Germinal center (tissue), 1 donor: Measurements from ENCODE around the gene ICOS.
"Not testable (repeated sequence)": the region's sequence is repeated elsewhere in the genome, so short reads cannot be mapped to it uniquely, and the experiment has no call there.

Experiments used
- DNase-seq: peaks from one replicate; pipeline ENCODE4 v3.0.0; 2012; ENCODE audit warnings: mixed read lengths, low spot score

Gene ICOS

DNA sequence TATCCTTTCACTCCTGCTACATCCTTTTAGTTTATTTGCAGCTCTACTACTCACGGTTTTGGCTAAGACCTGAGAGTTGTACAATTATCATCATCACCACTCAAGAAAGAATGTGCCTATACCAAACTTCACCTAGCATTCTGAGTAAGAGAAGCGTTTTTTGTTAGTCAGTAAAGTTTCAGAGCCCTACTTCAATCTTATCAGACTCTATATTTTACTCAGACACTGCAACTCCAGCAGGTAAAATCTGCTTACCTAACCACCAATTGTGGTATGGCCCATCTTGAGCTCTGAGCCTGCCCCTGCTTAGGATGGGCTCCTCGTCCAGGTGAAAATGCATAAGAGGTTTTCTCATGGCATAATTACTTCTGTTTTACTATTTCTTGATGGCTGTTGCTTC is 37.1 kb downstream of the ICOS start:
- DNase-seq, result no peak

- no peak for DNase-seq
Observed at GRCh38 chr2:203975912-203976311, 39.3 kb downstream of the ICOS start.

- no peak for DNase-seq
Observed at GRCh38 chr2:203982276-203982675, 45.7 kb downstream of the ICOS start.

DNA sequence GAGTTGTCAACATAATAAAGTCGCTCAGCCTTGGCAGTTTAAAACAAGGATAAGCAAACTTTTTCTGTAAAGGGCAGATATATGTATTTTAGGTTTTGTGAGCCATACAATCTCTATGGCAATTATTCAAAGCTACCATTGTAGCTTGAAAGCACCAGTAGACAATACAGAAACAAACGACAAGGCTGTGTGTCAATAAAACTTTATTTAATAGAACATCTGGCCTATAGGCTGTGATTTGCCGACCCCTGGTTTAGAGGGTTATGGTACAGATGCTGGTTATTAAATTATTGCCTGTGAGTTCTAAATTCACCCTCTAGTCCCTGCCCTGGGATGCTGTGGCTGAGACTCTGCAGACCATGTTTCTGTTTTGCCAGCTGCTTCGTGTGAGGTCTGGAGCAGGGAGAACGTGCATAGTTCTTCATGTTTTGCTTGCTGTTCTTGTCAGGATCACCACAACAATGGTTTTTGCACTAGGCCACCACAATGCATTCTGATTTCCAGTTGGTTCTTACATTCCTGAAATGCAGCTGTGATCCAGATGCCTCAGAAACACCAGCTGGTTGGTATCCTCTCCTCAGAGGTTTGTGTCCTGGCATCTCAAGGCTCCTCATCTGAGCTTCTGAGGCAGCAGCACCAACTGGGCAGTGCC is 46.6 kb downstream of the ICOS start:
- no peak for DNase-seq

GRCh38 chr2:203985978-203986377 is 49.4 kb downstream of the ICOS start:
- not testable (repeated sequence) for DNase-seq

- no peak for DNase-seq
Observed at GRCh38 chr2:203987959-203988358, 51.4 kb downstream of the ICOS start.

DNA sequence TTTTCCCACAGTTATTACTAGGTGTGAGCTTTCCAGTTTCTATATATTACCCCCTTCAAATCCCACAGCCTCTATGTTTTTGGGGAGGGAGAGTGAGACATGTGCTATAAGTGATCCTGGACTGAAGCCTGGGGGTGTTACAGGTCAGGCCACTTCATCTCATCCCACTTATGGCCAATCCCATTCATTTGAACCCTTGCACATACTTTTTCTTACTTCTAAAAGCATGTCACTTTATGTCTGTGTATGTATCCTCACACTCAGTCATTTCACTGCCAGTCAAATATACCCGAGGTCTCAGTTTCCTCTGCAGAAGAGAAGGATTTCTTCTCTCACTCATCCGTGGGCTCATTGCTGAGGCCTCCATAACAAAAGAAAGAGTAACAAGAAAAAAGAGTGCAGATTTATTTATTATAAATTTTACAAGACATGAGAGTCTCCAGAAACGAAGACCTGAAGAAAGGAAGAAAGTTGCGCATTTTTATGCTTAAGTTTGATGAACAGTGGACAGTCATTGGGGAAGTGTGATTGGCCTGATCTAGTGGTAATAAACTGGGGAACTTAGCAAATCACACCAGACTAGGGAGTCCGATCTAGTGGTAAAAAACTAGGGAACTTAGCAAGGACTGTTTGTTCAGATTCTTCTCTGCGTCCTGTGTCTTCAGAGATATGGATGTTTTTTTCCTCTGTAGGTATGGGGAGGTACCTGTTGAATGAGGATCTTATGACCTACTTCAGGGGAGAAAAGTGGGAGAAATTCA is 52.1 kb downstream of the ICOS start:
- DNase-seq, result no peak

DNA sequence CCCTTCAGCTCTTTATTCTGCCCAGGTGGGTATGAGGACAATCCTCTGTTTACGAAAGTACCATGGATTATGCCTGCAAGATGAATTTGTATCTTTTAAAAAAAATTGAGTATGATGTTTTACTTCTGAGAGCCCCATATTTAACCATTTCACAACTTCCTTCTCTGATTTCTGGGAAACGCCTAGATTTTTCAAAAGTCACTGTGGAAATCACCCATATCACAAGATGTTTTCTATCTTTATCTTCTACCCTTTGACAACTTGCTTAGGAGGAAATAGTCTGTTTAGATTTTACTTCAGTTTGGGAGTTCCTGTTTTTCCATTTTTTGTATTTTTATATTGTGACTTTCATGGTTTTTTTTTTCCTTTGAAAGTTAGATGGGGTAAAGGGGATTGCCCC is 53.0 kb downstream of the ICOS start:
- DNase-seq, result no peak

DNA sequence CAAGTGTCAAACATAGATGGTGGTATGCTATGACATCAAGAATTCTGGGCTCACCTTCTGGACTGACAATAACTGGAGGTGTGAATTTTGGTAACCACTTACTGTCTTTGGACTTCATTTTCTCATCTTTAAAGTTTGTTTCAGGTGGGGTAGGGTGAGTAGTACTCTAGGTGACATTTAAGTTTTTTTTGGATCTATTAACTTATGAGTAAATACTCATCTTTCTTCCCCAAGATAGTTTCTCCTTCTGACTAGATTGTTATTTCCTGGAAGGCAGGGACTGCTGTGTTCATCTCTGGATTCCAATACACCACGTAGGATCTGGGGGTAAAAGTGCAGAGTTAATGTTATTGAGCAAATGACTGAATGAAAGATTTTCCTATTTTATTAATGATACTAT is 55.9 kb downstream of the ICOS start:
- DNase-seq, result no peak

DNA sequence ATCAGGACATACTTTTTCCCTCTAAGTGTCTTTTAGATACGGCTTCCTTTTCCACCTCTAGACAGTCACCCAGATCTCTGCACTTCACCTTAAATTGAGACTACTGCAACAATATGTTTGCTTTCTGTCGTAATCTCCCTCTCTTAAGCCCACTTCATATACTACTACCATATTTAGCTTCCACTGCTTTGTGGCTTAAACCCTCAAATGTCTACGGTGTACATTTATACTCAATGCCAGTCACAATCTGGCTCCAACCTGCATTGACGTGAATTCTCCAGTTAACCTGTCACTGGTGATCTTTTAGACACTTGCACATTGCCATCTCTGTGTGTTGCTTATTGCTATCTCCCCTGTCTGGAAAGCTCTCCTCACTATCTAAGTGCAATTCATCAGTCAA is 56.4 kb downstream of the ICOS start:
- DNase-seq, result no peak

DNA sequence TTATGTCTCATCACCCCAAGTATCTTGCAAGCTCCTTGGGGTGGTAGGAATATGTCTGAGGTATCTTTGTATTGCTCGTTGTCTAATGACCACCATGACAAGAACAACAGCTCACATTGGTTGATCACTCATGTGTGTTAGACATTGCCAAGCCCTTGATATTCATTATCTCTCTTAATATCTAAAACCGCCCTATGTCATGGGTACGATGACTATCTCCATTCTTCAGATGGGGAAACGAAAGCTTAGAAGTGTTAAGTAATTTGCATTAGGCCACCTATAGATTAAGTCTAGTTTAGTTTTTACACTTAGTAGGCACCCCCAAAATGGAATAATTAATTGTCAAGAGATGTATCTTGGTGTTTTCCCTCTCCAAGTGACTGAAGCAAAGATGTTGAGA is 57.0 kb downstream of the ICOS start:
- peak; percentile 10 for DNase-seq

DNA sequence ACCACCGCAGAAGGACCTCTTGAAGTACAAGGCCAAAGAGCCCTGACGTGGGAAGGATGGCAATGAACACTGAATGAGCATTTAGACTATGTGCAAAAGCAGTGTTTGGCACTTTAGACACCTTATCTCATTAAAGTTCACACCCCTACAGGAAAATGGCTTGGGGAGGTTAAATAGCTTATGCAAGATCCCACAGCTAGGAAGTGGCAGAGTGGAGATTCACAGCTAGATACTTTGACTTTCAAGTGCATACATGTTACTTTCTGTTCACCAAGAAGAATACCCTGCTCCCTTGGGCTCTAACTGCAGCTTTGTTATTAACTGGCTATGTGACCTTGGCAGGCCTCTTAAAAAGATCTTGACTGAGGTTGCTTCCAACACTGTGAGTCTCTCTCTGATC is 58.2 kb downstream of the ICOS start:
- no peak for DNase-seq

GRCh38 chr2:203996692-203997091 is 60.1 kb downstream of the ICOS start:
- no peak for DNase-seq

- no peak for DNase-seq
Observed at GRCh38 chr2:203997481-203997880, 60.9 kb downstream of the ICOS start.

DNA sequence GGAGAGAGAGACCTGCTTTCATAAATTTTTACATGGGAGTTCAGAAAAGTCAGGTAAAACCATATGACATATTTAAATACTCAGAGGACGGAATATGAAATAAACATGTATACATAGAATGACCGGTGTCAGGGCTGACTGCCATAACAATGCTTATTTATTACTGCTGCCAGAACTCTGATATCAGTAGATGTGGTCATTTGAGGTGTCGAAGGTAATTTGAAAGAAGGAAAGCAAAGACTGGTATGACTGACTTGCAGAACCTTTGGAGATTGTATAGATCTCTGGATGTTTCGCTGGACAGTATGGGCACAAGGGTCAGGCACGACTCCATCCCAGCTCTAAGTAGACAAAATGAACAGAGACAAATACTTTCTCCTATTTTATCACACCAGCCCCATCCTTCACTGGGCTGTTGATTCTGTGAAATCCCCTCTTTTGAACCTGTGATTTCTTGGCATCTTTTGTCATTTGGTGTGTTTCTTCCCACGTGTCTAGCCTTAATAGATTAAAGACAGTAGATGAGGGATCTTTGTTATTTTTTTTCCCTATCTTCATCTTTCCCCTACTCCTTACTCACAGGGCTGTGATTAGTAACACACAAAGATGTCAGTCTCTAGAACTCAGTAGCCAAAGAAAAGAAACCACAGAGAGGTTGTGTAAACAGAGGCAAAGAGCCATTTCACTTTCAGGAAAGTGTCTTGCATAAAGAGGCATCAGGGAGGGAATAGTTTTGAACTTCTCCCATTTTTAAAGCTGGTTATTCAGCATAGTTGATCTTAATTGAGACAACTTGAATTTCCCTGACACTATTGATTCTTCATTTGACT is 61.6 kb downstream of the ICOS start:
- no peak for DNase-seq

DNA sequence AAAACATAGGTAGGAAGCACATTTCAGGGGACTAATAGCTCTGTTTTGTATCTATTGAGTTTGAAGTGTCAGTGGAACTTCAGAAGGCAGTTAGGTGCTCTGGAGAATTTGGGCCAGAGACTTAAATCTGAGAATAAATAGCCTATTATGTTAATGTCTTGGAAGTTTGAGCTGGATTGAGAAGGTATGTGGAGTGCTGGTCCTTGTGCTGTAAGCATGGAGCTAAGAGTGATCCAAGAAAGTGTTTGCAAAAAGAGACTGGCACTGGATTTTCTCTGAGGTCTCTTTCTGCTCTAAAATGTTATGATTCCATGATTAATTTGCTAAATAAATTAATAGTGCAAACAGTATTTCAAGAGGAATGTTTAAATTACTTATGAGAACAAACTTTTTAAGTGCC is 63.3 kb downstream of the ICOS start:
- no peak for DNase-seq

- no peak for DNase-seq
Observed at GRCh38 chr2:204000446-204000845, 63.9 kb downstream of the ICOS start.

GRCh38 chr2:204003276-204003990 is 66.9 kb downstream of the ICOS start:
- no peak for DNase-seq

DNA sequence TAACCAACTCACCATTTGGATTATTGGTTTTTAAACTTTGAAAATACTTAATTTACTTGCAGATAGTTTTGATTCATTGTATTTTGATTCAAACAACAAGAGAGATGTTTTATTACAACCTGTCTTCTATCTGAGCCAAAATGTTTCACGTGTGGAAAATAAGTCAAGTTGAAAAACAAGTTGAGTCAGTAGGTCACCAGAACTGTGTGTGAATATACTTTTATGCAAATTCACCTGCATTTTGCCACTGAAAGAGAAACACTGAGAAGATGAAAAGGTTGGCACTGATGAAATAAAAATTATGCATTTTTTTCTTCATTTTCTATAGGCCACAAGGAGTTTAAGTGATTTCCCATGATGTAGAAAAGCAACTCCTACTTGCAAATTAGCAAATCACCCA is 68.3 kb downstream of the ICOS start:
- no peak for DNase-seq

GRCh38 chr2:204005940-204006721 is 69.6 kb downstream of the ICOS start:
- DNase-seq, result no peak

DNA sequence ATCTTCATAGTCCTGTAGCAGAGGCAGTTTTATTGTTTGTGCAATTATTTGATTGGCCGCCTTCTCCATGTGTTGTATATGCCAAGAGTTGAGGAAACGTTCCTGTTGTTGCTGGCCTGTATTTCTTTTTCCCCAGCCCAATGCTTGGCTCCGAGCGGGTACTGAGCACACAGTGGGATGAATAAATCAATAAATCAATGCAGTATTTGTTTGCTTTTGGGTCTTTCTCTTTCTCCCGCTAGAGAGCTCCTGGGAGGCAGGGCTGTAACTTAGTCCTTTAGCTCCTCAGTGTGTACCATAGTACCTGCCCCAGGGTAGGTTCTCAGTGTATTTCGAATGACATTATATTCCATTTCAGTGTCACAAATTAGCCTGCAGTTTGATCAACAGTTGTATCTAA is 71.8 kb downstream of the ICOS start:
- DNase-seq, result no peak
